GM03348 (cell line): Measurements from ENCODE around the gene DEGS1.

ENCODE experiments used
- DNase-seq: peaks from one replicate; pipeline ENCODE4 v3.0.0; 2012; ENCODE audit warnings: low spot score

The DEGS1 gene

GRCh38 chr1:224213438-224214119 is 30.5 kb downstream of the DEGS1 start:
- no peak for DNase-seq

- DNase-seq, result no peak
Measured at GRCh38 chr1:224216382-224216781, 33.3 kb downstream of the DEGS1 start.

- DNase-seq, result no peak
Measured at GRCh38 chr1:224217655-224218623, 34.9 kb downstream of the DEGS1 start.

GRCh38 chr1:224219011-224219611 is 36.1 kb downstream of the DEGS1 start:
- DNase-seq, result no peak

GRCh38 chr1:224219612-224220059 is 36.6 kb downstream of the DEGS1 start:
- DNase-seq, result no peak

- DNase-seq, result peak; percentile 70
Measured at GRCh38 chr1:224223819-224224714, 41.0 kb downstream of the DEGS1 start.

- no peak for DNase-seq
Measured at GRCh38 chr1:224226849-224227502, 43.9 kb downstream of the DEGS1 start.

GRCh38 chr1:224234017-224234416 is 51.0 kb downstream of the DEGS1 start:
- DNase-seq, result no peak

- no peak for DNase-seq
Measured at GRCh38 chr1:224235813-224236493, 52.9 kb downstream of the DEGS1 start.

- no peak for DNase-seq
Measured at GRCh38 chr1:224237119-224237881, 54.3 kb downstream of the DEGS1 start.

GRCh38 chr1:224238212-224238611 is 55.2 kb downstream of the DEGS1 start:
- DNase-seq, result no peak

- no peak for DNase-seq
Measured at GRCh38 chr1:224238756-224239155, 55.7 kb downstream of the DEGS1 start.
